GM18861 (cell line): Measurements from ENCODE around the gene C4BPB.

ENCODE experiments used
- ATAC-seq: cut with Tn5 transposase; IDR thresholded peaks from one replicate; pipeline ENCODE4 v1.9.1; 2021; ENCODE audit not compliant: unreplicated experiment

The C4BPB gene

DNA sequence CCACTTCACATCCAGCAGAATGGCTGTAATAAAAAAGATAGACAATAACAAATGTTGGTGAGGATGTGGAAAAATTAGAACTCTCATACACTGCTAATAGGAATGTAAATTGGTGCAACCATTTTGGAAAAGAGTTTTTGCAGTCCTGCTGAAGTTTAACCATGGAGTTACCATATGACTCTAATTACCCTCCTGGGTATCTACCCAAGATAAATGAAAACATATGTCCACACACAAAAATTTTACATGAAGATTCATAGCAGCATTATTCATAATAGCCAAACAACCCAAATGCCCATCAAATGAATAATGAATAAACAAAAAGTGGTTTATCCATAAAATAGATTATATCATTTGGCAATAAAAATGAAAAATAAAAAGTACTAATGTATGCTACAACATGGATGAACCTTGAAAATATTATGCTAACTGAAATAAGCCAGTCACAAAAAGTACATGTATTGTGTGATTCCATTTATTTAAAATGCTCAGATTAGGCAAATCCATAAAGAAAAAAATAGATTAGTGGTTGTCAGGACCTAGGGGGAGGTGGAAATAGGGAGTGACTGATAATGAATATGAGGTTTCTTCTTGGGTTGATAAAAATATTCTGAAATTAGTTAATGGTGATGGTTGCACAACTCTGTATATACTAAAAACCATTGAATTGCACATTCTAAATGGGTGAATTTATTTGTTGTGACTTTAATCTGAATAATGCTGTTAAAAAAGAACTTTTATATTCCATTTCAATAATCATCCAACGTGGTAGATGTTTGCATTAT is 41.8 kb downstream of the C4BPB start:
- ATAC-seq = no peak

DNA sequence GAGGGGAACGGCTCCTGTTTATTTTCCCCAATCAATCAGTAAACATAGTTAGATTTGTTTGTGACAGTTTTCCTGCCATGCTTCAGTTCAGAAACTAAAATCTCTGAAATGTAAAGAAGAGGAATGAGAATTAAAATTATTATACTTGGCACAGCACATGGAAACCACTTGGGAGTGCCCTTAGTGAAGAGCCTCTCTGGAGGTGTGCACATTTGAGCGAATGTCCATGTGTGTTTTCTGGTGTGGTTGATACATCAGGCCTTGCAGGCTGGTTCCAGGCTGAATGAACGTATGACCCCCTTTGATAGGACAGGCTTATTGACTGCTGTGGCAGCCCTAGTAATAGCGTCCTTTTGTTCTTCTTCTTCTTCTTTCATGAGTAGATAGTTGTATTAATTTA is 42.5 kb downstream of the C4BPB start:
- no peak for ATAC-seq

DNA sequence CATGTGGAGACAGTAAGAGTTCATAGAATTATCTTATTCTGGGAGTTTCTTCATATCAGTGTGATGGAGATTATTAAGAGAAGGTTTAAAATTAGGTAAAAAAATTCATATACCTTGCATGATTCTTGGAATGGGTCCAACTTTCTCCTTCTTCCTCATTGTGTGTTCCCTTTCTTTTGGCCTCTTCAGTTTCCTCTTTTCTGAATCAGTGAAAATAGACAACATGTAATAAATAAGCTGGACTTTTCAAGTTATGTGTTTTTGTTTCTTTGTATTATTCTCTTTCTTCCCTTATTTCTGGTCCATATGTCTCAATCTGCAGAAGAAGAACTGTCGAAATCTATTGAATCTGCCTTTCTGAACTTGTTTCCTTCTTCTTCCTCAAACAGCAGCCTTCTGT is 45.9 kb downstream of the C4BPB start:
- no peak for ATAC-seq

DNA sequence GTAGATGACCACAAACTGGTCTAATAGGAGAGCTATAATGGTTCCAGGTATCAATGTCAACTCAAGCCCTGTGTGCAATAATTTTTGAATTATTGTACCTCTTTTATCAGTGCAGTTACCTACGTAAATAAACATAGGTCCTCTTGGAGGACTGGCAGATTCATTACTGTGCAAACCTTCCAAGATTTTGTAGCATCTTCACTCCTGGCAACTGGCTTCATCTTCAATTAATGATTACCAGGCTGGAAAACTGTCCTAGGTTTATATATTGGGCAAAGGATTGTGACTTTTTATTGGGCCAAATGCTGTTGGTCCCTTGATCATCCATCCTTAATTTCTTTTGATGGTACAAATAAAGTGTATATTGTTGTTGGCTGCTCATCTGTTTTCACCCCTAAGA is 51.0 kb downstream of the C4BPB start:
- ATAC-seq = no peak

DNA sequence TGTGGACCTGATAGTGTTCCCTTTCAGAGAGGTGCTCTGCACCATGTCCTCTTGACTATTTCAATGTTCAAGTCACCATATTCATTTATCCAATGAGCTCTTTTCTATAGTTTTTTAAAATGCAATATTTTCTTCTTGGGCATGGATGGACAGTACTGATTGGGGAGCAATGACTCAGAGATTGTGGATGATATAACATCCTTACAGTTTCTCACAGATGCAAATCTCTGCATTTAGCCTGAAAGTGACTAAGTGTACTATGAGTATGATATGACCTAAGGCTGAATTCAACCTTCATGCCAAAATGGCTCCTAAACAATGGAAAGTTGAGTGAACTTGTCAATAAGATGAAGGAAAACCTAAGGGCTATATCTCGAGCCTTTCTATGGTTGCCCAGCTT is 51.9 kb downstream of the C4BPB start:
- ATAC-seq = no peak

DNA sequence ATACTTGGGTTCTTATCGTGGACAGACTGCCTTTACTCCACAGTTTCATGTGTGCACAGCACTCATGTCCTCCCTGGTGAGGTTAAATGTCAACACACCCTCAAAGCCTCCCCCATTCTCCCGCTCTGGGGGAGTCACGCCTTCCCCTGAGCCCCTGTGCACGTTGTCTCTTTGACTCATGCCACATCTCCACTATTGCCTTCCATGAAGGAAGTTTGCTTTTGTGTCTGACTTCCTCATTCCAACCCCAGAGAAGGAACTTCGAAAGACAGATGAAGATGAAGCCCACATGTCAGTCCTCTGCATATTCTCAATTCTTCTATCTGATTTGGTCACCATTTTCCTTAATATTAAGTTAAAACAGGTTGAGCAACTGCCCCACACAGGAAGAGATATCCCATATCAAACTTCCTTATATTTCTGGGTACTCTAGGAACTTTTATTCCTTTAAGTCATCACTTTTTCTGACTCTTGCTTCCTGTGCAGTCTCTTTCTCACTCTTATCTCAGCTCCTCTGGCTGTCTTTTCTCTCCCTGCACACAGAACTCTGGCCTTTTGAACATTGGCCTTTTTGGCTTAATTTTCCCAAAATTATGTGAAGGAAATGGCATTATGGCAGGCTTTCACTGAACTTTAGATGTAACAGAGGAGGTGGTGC is 56.9 kb downstream of the C4BPB start:
- ATAC-seq = no peak
